Activated gamma-delta T cell treated with Interleukin-2 at 50 U/mL for 16 hours (primary cell): ENCODE results near the gene NOS1.

Experiments
- DNase-seq: peaks from one replicate; pipeline ENCODE4 v3.0.0-alpha.2; 2020

Gene NOS1

DNA sequence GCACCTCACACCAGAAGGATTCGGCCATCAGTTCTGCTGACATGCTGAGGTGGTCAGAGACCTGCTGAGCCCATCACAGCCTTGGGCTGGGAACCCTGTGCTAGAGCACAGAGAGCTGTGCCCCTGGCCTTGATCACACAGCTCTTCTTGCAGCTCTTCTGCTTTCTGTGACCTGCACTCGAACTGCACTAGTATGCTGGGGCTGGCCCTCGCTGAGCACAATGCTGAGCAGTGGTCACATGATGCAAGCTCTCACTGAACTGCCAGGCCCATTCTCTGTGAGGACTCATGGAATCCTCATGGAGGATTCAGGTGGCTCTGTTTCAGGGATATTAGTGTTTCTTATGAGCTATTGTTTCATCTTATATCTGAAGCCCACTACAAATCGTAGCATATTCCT lies 193.7 kb downstream of the NOS1 start:
- no peak for DNase-seq

DNA sequence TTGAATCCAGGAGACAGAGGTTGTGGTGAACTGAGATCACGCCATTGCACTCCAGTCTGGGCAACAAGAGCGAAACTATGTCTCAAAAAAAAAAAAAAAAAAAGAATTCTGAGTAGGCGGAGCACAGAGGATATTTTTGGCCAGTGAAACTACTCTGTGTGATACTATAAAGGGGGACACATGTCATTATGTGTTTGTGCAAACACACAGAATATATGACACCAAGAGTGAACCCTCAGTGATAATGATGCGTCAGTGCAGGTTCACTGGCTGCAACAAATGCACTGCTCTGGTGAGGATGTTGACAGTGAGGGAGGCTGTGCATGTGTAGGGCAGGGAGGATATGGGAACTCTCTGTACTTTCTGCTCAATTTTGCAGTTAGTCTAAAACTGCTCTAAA lies 195.3 kb downstream of the NOS1 start:
- DNase-seq, result no peak

DNA sequence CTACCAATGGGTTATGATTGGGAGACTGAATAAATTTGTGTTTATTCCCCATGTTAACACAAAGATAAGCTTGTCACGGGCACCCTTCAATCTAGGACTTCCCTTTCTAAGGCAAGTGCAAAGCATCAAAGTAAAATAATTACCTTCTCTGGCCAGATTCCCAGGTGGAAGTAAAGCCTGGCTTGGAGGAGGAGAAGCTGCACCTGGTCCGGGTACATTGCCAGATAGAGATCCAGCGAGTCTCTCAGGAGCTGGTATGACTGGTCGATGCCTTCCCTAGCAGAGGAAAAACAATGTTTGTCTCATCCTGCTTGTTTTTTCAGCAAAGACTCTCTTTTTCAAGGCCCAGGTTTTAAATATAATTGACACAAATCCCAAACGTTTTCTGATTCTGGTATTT lies 196.1 kb downstream of the NOS1 start:
- no peak for DNase-seq

DNA sequence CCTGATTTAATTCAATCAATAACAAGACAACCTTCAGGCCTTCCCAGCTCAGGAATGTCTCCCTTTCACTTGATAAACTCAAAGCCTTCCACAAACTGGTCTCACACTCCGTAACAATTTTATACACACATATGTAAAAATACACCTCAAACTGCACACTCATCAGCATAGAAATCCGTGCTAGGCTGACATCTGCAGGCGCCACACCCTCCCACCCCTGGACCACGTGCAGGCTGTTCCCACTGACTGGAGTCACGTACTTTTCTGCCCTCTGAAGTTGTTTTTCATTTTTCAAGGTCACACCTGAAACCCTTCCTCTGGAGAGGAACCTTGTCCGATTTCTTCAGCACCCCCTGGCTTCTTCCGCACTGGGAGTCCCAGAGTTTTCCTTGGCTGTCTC lies 198.8 kb downstream of the NOS1 start:
- DNase-seq, result no peak

DNA sequence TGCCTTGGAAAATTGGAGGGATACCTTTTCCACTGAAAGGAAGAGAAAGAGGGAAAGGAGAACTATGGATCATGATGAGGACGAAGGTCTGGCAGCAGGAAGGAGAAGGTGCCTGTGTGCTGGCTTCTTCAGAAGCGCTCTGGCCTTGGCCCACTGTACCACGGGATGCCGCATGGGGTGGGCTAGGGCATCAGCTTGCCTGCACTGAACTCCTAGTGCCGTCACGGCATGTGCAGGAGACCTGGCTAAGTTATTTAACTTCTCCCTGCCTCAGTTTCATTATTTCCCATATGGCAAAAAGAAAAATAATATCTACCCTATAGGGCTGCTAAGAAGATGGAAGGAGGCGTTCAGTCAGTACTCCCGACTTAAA lies 199.3 kb downstream of the NOS1 start:
- DNase-seq, result no peak

DNA sequence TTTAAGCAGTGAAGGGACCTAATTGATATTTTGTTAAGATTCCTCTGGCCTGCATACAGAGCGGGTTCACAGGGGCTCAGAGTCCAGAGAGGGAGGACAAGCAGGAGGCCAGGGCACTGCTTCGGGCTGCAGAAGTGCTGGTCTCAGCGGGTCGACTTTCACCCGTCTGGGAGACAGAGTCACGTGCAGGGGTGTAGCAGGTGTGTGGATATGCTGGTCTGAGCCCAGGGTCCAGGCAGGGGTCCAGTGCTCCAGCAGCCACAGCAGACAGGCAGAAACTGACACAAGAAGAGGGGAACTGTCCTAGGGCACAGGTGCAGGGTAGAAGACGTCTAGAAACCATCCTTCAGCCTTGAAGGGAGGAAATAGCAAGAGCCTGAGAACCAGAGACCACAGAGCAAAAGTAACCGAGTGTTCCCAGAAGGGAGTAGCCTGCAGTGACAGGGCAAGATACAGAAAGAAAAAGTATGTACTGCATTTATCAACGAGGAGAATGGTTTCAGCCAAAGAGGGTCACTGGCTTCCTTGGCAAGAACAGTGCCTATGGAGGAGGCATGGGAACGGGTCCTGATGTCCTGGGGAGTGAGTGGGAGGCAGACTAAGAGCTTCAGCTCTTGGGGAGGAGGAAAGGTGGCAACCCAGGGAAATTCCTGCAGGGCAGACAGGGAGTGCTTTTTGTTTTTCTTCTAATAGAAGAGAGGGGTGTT lies 199.8 kb downstream of the NOS1 start:
- no peak for DNase-seq

DNA sequence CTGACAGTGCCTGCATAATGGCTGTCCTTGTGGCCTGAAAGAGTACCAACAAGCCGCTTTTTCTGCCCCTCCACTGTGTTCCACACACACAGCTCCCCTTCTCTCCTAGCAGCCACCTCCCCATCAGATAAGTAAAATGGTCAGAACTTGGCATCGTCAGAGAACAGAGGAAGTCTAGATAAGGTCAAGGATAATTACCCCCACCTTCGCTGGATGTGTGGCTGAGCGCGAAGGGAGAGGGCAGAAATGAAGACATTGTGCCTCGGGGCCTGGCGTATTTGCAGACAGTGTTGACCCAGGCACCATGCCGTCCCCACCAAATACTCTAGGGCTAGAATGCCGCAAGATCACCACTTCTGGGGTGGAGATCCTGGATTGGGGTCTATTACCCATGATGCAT lies 201.8 kb downstream of the NOS1 start:
- DNase-seq, result no peak

DNA sequence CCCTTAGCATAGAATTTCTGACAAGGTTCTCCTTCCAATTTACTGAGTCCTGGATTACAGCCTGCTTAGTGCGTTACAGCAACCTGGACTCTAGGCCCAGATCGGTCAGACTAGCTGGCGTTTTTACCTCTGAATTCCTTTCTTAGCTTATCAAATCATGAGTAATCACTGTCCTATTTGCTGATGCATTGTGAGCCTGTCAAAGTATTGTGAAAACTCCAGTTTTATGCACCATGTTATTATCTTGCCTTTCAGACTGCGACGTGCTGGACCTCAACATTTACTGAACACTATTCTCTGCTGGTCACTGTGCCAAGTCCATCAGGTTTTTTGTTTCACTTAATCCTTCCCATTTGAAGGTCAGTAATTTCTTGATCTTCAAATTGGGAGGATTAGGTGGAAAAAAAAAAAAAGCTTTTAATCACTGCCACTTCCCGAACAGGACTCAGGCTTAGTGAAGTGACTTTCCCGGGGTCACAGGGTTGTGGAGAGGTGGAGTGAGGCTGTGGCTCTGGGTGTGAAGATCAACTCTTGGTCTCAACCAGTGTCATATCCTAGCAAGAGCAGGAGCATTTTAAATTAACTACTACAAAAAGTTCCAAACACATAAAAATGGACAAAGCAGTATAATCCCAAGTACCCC lies 202.4 kb downstream of the NOS1 start:
- DNase-seq, result no peak
